Measurements from ENCODE around the gene SNRPE. TPM values are rescaled to one million over a fixed set of nuclear protein-coding genes. Genes with fewer than 3 reads are reported as not detected.

Gene SNRPE
- total RNA-seq, 1 experiment from 2014 or later, result 288 TPM

- Histone ChIP-seq H3K36me3 (ENCODE audit: control insufficient read depth in 1 of 2, insufficient read depth in 2 of 2, low read length in 2 of 2) (peaks cover 41 to 45% of the 10 kb centered on the region in 2 experiments), H3K4me1 (ENCODE audit: control insufficient read depth in 1 of 2, insufficient read depth in 2 of 2, low read length in 2 of 2) (no peaks in the 10 kb centered on the region), H4K20me1 (ENCODE audit: insufficient read depth) (peaks cover 7% of the 10 kb centered on the region; the same call in 1 of the 2 replicates), H3K9me3 (ENCODE audit: control insufficient read depth in 1 of 2, insufficient read depth in 1 of 2, low read depth in 1 of 2, low read length in 2 of 2) (no peaks in the 10 kb centered on the region), H3K4me3 (replicated peaks in 1 of 2; ENCODE audit: low read depth in 1 of 2, low read length in 2 of 2) (no peak overlapping the region), H2AFZ (ENCODE audit: low read depth, low read length, poor library complexity, severe bottlenecking) (no peak overlapping the region), H3K79me2 (ENCODE audit: insufficient read depth, low read length) (peaks cover 84% of the 10 kb centered on the region), H3K9me2 (ENCODE audit: insufficient read depth) (no peaks in the 10 kb centered on the region), H3K27ac (ENCODE audit: low read depth, low read length) (no peak overlapping the region), H3K27me3 (ENCODE audit: insufficient read depth, low read length) (no peaks in the 10 kb centered on the region), H3K4me2 (ENCODE audit: low read length) (no peak overlapping the region), H3K9ac (ENCODE audit: low read length) (no peak overlapping the region)
- ChIA-PET RAD21 (ENCODE audit: low non-redundant PET in 1 of 2, low total read pairs in 2 of 2, uncharacterized antibody in 2 of 2, unreplicated experiment in 2 of 2) (no interaction called here), CTCF (no interaction called here), POLR2A (no interaction called here)
- no peak for TF ChIP-seq CEBPB (IDR thresholded peaks at IDR 0.05; ENCODE audit: low read depth)
- no peak for TF ChIP-seq EZH2phosphoT487 (IDR thresholded peaks at IDR 0.05; ENCODE audit: borderline replicate concordance)
- no peak for TF ChIP-seq EZH2 (IDR thresholded peaks at IDR 0.05)
- TF ChIP-seq ATF3 (IDR thresholded peaks at IDR 0.05), result no peak
- BruUV-seq (replicated peaks), result no TSS peak
- DNase-seq (ENCODE audit: low read depth, low spot score) (no peak), ATAC-seq (no peak)
- intact Hi-C loops (cut with micrococcal nuclease), result no loop called here
Measured at GRCh38 chr1:203818399-203818798, 43.0 kb upstream of the SNRPE start.

- Histone ChIP-seq H3K36me3 (ENCODE audit: control insufficient read depth in 1 of 2, insufficient read depth in 2 of 2, low read length in 2 of 2) (peaks cover 46 to 49% of the 10 kb centered on the region in 2 experiments), H3K79me2 (ENCODE audit: insufficient read depth, low read length) (peaks cover 76% of the 10 kb centered on the region), H3K9ac (ENCODE audit: low read length) (no peak overlapping the region), H4K20me1 (ENCODE audit: insufficient read depth) (peaks cover 8% of the 10 kb centered on the region; the same call in 1 of the 2 replicates), H3K9me2 (ENCODE audit: insufficient read depth) (no peaks in the 10 kb centered on the region), H3K27me3 (ENCODE audit: insufficient read depth, low read length) (no peaks in the 10 kb centered on the region), H3K4me1 (ENCODE audit: control insufficient read depth in 1 of 2, insufficient read depth in 2 of 2, low read length in 2 of 2) (no peaks in the 10 kb centered on the region), H3K4me3 (replicated peaks in 1 of 2; ENCODE audit: low read depth in 1 of 2, low read length in 2 of 2) (no peak overlapping the region), H3K4me2 (ENCODE audit: low read length) (no peak overlapping the region), H2AFZ (ENCODE audit: low read depth, low read length, poor library complexity, severe bottlenecking) (no peak overlapping the region), H3K9me3 (ENCODE audit: control insufficient read depth in 1 of 2, insufficient read depth in 1 of 2, low read depth in 1 of 2, low read length in 2 of 2) (no peaks in the 10 kb centered on the region), H3K27ac (ENCODE audit: low read depth, low read length) (no peak overlapping the region)
- no TSS peak for BruUV-seq (replicated peaks)
- DNase-seq (ENCODE audit: low read depth, low spot score) (no peak), ATAC-seq (no peak)
- CTCF ChIA-PET, result no interaction called here
- POLR2A ChIA-PET, result no interaction called here
- RAD21 ChIA-PET (ENCODE audit: low non-redundant PET in 1 of 2, low total read pairs in 2 of 2, uncharacterized antibody in 2 of 2, unreplicated experiment in 2 of 2), result no interaction called here
- intact Hi-C loops (cut with micrococcal nuclease), result no loop called here
- no peak for TF ChIP-seq POLR2AphosphoS5 (IDR thresholded peaks at IDR 0.05; ENCODE audit: low read depth, low read length)
- TF ChIP-seq SRF (IDR thresholded peaks at IDR 0.05; ENCODE audit: low read depth), result no peak
- TF ChIP-seq EZH2phosphoT487 (IDR thresholded peaks at IDR 0.05; ENCODE audit: borderline replicate concordance), result no peak
- TF ChIP-seq POLR2A (IDR thresholded peaks at IDR 0.05; ENCODE audit: borderline replicate concordance, extremely low read depth, insufficient read depth, insufficient read length), result no peak
- no peak for TF ChIP-seq MAX (IDR thresholded peaks at IDR 0.05)
- TF ChIP-seq ZBTB33 (IDR thresholded peaks at IDR 0.05; ENCODE audit: extremely low read depth, insufficient replicate concordance, low read length), result no peak
- no peak for TF ChIP-seq JUND (IDR thresholded peaks at IDR 0.05)
- TF ChIP-seq EZH2 (IDR thresholded peaks at IDR 0.05), result no peak
- TF ChIP-seq REST (IDR thresholded peaks at IDR 0.05; ENCODE audit: low read depth), result no peak
- TF ChIP-seq ATF3 (IDR thresholded peaks at IDR 0.05), result no peak
- TF ChIP-seq CBX3 (IDR thresholded peaks at IDR 0.05; ENCODE audit: low read depth), result no peak
- no peak for TF ChIP-seq TCF7L2 (IDR thresholded peaks at IDR 0.05; ENCODE audit: borderline replicate concordance, extremely low read depth, insufficient read depth, insufficient read length)
- no peak for TF ChIP-seq ELF1 (IDR thresholded peaks at IDR 0.05; ENCODE audit: borderline replicate concordance, low read depth)
- no peak for TF ChIP-seq SIN3A (IDR thresholded peaks at IDR 0.05; ENCODE audit: low read depth)
- no peak for TF ChIP-seq RAD21 (IDR thresholded peaks at IDR 0.05; ENCODE audit: low read depth)
Measured at GRCh38 chr1:203823306-203823705, 38.1 kb upstream of the SNRPE start.
